Astrocyte (in vitro differentiated cells and primary cell): ENCODE results near the gene GPR156.

Source experiments
- CTCF ChIP-seq: IDR thresholded peaks from 2 replicates; pipeline ENCODE4 v1.5.1; 2011; ENCODE audit warnings: low read depth, mild to moderate bottlenecking, inconsistent platforms, low read length, moderate library complexity; ENCODE audit not compliant: insufficient read depth
- EZH2 ChIP-seq: IDR thresholded peaks from 2 replicates; pipeline ENCODE4 v1.6.1; 2012; ENCODE audit warnings: mild to moderate bottlenecking, low read length, inconsistent platforms; ENCODE audit not compliant: insufficient read depth

- no peak for TF ChIP-seq CTCF
- TF ChIP-seq EZH2 = no peak
These were observed 453 bp upstream of the GPR156 start for GRCh38 chr3:120285508-120285841.
